ENCODE measurements around the gene ZGPAT. TPM values are rescaled to one million over a fixed set of nuclear protein-coding genes. Genes with fewer than 3 reads are reported as not detected.

Gene ZGPAT
- total RNA-seq, 1 experiment from 2014 or later: 35.8 TPM

DNA sequence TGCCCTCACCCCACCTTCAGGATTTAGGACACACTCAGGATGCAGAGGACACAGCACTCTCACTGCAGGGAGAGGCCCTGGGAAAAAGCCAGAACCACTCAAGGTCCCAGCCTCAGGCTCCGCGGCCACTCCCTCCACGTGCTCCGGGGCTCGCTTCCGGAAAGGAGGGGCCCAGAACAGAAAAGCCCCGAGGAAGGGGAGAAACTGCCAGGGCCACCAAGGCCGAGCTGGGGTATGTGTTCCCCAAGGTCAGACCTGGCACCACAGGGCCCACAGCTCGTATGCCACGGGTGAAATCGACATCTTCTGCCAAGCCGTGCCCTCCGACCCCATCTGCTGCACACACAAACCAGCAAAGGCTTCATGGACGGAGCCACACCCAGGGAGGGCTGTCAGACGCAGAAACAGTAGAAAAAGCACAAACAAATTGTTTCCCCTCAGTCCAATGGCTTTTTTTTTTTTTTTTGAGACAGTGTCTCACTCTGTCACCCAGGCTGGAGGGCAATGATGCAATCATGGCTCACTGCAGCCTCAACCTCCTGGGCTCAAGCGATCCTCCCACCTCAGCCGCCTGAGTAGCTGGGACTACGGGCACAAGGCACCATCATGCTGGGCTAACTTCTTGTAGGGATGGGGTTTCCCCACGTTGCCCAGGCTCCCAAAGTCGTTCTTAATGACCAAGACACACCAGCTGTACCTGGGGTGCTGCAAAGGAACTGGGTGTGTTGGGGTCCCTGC, 65.1 kb downstream of the ZGPAT start:
- no peaks in the 10 kb centered on the region for H3K36me3 ChIP-seq (ENCODE audit: control insufficient read depth, insufficient read depth, low read length)
- no TSS peak for BruUV-seq (replicated peaks)
- DNase-seq (ENCODE audit: low read depth, low spot score) (no peak), ATAC-seq (peak; percentile 69)
- in situ Hi-C loops (cut with HindIII; ENCODE audit: low pct_unique_long_range_greater_than_20kb, low sequenced_read_pairs) (no loop called here), intact Hi-C loops (cut with micrococcal nuclease; ENCODE audit: unreplicated experiment) (no loop called here)
- ChIA-PET CTCF (no interaction called here), POLR2A (no interaction called here)
- no peak overlapping the region; a peak in 1 of 4 replicates for H3K4me3 ChIP-seq (ENCODE audit: low read depth in 2 of 2, low read length in 2 of 2)
- TF ChIP-seq REST (IDR thresholded peaks at IDR 0.05; ENCODE audit: insufficient read depth in 1 of 2, low read depth in 2 of 2, low read length in 1 of 2): no peak
- no peak for TF ChIP-seq SIN3A (IDR thresholded peaks at IDR 0.05; ENCODE audit: borderline replicate concordance, insufficient read depth, low read depth, low read length)
- no peaks in the 10 kb centered on the region for H3K27me3 ChIP-seq (ENCODE audit: control insufficient read depth, insufficient read depth, low read length)
- peak overlapping the region; percentile 66; the same call in 1 of the 2 replicates for H3K27ac ChIP-seq (ENCODE audit: low read length)
- peaks cover 5% of the 10 kb centered on the region; the same call in 1 of the 2 replicates for H3K4me1 ChIP-seq (ENCODE audit: control insufficient read depth, insufficient read depth, low read length)
- H3K9me3 ChIP-seq (ENCODE audit: control insufficient read depth, insufficient read depth, low read depth, low read length): no peaks in the 10 kb centered on the region

DNA sequence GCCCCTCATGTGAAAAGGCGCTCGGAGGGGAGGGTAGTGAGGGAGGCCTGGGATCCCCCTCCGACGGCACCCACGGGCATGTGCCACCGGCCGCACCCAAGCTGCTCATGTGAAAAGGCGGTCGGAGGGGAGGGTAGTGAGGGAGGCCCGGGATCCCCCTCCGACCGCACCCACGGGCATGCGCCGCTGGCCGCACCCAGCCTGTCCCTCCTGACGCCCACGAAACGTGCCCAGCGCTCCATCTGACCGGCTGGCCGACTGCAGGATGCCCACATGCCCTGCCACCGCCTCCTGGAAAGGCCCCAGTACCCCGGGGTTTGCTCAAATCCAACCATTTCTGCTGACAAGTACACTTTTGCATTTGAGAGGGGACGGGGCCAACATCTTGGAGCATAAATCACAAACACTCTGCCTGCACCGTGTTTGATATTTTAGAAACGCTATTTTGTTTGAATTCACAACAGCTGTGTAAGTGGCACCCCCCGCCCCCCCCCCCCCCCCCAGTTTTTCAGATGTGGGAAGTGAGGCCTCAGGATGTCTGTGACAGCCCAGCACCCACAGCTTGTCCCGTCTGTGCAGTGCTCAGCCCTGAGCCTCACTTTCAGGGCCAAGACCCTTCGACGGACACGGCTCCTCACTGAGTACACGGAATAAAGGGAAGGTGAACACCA, 65.9 kb downstream of the ZGPAT start:
- no peaks in the 10 kb centered on the region for H3K27me3 ChIP-seq (ENCODE audit: control insufficient read depth, insufficient read depth, low read length)
- ATAC-seq: no peak
- in situ Hi-C loops (cut with HindIII; ENCODE audit: low pct_unique_long_range_greater_than_20kb, low sequenced_read_pairs): no loop called here
- ChIA-PET POLR2A (no interaction called here), CTCF (interaction anchor here (0.6 kb wide), 1 partner anchor 21 kb away, joined by 3 read pairs; no protein-coding TSS in a partner anchor)
- no TSS peak for BruUV-seq (replicated peaks)
- no peaks in the 10 kb centered on the region for H3K9me3 ChIP-seq (ENCODE audit: control insufficient read depth, insufficient read depth, low read depth, low read length)
- H3K27ac ChIP-seq (ENCODE audit: low read length): peak overlapping the region; percentile 66; the same call in 1 of the 2 replicates
- no peak overlapping the region for H3K4me3 ChIP-seq (ENCODE audit: low read depth in 2 of 2, low read length in 2 of 2)
- H3K36me3 ChIP-seq (ENCODE audit: control insufficient read depth, insufficient read depth, low read length): no peaks in the 10 kb centered on the region
- peaks cover 5% of the 10 kb centered on the region for H3K4me1 ChIP-seq (ENCODE audit: control insufficient read depth, insufficient read depth, low read length)
- no peak for TF ChIP-seq POLR2AphosphoS5 (IDR thresholded peaks at IDR 0.05; ENCODE audit: low read depth, low read length)
- TF ChIP-seq SIN3A (IDR thresholded peaks at IDR 0.05; ENCODE audit: borderline replicate concordance, insufficient read depth, low read depth, low read length): no peak
- no peak for TF ChIP-seq REST (IDR thresholded peaks at IDR 0.05; ENCODE audit: insufficient read depth in 1 of 2, low read depth in 2 of 2, low read length in 1 of 2)
- TF ChIP-seq CTCF (IDR thresholded peaks at IDR 0.05): no peak
- TF ChIP-seq TCF7L2 (IDR thresholded peaks at IDR 0.05; ENCODE audit: low read depth, low read length): no peak
- no peak for DNase-seq (ENCODE audit: low read depth, low spot score)
- intact Hi-C loops (cut with micrococcal nuclease; ENCODE audit: unreplicated experiment): no loop called here

All from Panc1 (cell line).